Activated naive CD4-positive, alpha-beta T cell treated with anti-CD3 and anti-CD28 coated beads, Interleukin-2, amount 50 U/mL, for 24 hours (primary cell): ENCODE measurements around the gene PCDH15.
"Not testable (repeated sequence)": the region's sequence is repeated elsewhere in the genome, so short reads cannot be mapped to it uniquely, and the experiment has no call there.

Source experiments
- H3K27ac Mint-ChIP-seq: one replicate; pipeline ENCODE4 v1.8.0; 2021; ENCODE audit warnings: mild to moderate bottlenecking, mixed read lengths
- H3K27me3 Mint-ChIP-seq: one replicate; pipeline ENCODE4 v1.8.0; 2021; ENCODE audit warnings: mixed read lengths
- H3K36me3 Mint-ChIP-seq: one replicate; pipeline ENCODE4 v1.8.0; 2021; ENCODE audit warnings: mixed read lengths
- H3K4me1 Mint-ChIP-seq: one replicate; pipeline ENCODE4 v1.8.0; 2021; ENCODE audit warnings: mixed read lengths
- H3K4me3 Mint-ChIP-seq: one replicate; pipeline ENCODE4 v1.8.0; 2021; ENCODE audit warnings: mild to moderate bottlenecking, mixed read lengths
- H3K9me3 Mint-ChIP-seq: one replicate; pipeline ENCODE4 v1.8.0; 2021; ENCODE audit warnings: mixed read lengths

Gene PCDH15

DNA sequence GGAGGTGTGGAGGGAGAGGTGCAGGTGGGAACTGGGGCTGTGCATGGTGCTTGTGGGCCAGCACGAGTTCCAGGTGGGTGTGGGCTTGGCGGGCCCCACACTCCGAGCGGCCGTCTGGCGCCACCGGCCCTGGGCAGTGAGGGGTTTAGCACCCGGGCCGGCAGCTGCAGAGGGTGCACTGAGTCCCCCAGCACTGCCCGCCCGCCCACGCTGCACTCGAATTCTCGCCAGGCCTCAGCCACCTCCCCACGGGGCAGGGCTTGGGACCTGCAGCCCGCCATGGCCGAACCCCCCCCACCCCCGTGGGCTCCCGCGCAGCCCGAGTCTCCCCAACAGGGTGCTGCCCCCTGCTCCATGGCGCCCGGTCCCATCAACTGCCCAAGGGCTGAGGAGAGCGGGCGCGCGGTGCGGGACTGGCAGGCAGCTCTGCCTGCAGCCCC is 810.2 kb downstream of the PCDH15 start:
- no peaks in the 10 kb centered on the region for H3K4me1 Mint-ChIP-seq
- no peak overlapping the region for H3K27ac Mint-ChIP-seq
- no peak overlapping the region for H3K4me3 Mint-ChIP-seq
- no peaks in the 10 kb centered on the region for H3K36me3 Mint-ChIP-seq
- H3K27me3 Mint-ChIP-seq = no peaks in the 10 kb centered on the region
- peaks cover 4% of the 10 kb centered on the region for H3K9me3 Mint-ChIP-seq

DNA sequence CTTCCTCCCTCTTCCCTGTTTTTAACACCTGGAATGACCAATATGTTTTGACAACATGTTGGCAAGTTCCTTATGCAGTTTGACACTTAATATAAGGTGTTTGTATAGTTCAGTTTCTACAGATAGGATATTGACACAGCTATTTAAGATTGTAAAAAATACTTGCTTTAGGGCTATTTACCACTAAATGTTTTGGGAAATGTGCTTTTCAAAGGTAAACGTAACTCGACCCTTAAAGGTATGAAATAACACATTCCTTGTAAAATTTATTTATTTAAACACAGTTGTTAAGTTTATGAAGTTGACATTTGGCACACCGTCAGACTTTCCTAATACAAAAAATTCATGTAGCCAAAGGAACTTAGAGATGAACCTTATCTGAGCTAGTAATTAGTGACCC is 817.6 kb downstream of the PCDH15 start:
- H3K4me3 Mint-ChIP-seq = no peak overlapping the region
- H3K9me3 Mint-ChIP-seq = peaks cover 4% of the 10 kb centered on the region
- no peaks in the 10 kb centered on the region for H3K27me3 Mint-ChIP-seq
- H3K4me1 Mint-ChIP-seq = no peaks in the 10 kb centered on the region
- no peaks in the 10 kb centered on the region for H3K36me3 Mint-ChIP-seq
- no peak overlapping the region for H3K27ac Mint-ChIP-seq

DNA sequence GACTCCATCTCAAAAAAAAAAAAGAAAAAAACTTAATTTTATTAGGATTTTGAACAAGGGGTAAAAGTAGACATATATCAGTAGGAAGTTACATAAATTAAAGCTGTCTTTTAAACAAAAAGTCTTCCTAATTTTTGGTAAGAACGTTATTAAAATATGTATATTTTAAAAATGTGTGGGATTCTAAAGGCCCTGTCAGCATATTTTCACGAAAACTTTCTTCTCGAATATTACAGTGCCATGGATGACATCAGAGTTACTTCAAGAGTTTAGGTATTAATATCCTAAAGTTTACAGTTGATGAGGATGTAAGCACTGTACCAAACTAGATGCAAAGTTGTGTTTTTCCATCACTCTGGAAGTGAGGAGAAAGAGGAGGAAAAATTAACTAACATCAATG is 820.8 kb downstream of the PCDH15 start:
- no peak overlapping the region for H3K27ac Mint-ChIP-seq
- peaks cover 4% of the 10 kb centered on the region for H3K9me3 Mint-ChIP-seq
- H3K36me3 Mint-ChIP-seq = no peaks in the 10 kb centered on the region
- H3K4me1 Mint-ChIP-seq = no peaks in the 10 kb centered on the region
- no peak overlapping the region for H3K4me3 Mint-ChIP-seq
- no peaks in the 10 kb centered on the region for H3K27me3 Mint-ChIP-seq

DNA sequence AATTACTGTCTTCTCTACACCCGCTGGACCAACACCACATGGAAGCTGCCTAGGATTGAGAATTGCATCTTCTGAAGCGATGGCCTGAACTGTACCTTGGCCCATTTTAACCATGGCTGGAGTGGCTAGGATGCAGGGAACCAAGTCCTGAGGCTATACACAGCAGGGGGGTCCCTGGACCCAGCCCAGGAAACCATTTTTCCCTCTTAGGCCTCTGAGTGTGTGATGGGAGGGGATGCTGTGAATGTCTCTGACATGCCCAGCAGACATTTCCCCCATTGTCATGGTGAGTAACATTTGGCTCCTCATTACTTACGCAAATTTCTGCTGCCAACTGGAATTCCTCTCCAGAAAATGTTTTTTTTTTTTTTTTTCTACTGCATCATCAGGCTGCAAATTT is 822.7 kb downstream of the PCDH15 start:
- Mint-ChIP-seq H3K36me3 (no peaks in the 10 kb centered on the region), H3K27me3 (no peaks in the 10 kb centered on the region), H3K9me3 (peaks cover 5% of the 10 kb centered on the region), H3K27ac (no peak overlapping the region), H3K4me3 (no peak overlapping the region), H3K4me1 (no peaks in the 10 kb centered on the region)

DNA sequence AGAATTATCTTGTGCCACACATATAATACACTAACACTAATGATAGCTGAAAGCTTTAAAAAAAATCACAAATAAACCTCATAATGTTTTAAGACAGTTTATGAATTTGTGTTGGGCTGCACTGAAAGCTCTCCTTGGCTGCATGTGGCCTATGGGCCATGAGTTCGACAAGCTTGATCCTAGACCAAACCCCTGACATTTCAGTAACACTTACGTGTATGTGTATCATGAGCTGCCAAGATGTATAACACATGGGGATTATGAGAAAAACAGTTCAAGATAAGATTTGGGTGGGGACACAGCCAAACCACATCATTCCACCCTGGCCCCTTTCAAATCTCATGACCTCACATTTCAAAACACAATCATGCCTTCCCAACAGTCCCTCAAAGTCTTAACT is 823.8 kb downstream of the PCDH15 start:
- Mint-ChIP-seq H3K36me3 (no peaks in the 10 kb centered on the region), H3K4me1 (no peaks in the 10 kb centered on the region), H3K4me3 (no peak overlapping the region), H3K9me3 (peaks cover 5% of the 10 kb centered on the region), H3K27ac (no peak overlapping the region), H3K27me3 (no peaks in the 10 kb centered on the region)

DNA sequence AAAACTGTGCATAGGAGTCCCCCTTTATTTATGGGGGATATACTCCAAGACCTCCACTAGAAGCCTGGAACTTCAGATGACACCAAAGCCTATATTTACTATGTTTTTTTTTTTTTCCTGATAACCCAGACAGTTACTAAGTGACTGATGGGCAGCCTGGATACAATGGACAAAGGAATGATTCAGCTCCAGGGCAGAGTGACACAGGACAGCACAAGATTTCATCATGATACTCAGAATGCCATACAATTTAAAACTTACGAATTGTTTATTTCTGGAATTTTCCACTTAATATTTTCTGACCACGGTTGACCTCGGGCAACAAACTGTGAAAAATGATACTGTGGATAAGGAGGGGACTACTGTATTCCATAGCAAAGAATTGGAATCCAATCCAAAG is 843.6 kb downstream of the PCDH15 start:
- Mint-ChIP-seq H3K36me3 (no peaks in the 10 kb centered on the region), H3K4me3 (no peak overlapping the region), H3K27me3 (no peaks in the 10 kb centered on the region), H3K4me1 (no peaks in the 10 kb centered on the region), H3K27ac (no peak overlapping the region), H3K9me3 (no peaks in the 10 kb centered on the region)

DNA sequence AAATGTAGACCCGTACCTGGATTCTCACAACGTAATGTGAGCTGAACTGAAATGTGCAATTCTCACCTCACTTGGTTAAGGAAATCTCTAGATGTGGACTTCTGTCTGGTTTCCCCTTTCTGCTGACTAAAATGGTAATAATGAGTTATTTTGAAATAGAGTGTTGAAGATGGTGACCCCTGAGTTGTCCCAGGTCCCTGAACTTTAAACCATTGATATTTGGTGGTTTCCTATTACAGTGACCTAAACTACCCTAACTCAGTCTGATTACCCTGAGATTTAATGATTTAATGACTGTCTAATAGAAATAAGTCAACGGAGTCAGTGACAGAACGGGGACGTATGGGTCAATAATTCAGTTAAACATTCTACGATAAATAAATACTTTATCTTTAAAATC is 845.9 kb downstream of the PCDH15 start:
- Mint-ChIP-seq H3K4me3 (no peak overlapping the region), H3K27me3 (no peaks in the 10 kb centered on the region), H3K36me3 (no peaks in the 10 kb centered on the region), H3K4me1 (no peaks in the 10 kb centered on the region), H3K9me3 (no peaks in the 10 kb centered on the region), H3K27ac (no peak overlapping the region)

DNA sequence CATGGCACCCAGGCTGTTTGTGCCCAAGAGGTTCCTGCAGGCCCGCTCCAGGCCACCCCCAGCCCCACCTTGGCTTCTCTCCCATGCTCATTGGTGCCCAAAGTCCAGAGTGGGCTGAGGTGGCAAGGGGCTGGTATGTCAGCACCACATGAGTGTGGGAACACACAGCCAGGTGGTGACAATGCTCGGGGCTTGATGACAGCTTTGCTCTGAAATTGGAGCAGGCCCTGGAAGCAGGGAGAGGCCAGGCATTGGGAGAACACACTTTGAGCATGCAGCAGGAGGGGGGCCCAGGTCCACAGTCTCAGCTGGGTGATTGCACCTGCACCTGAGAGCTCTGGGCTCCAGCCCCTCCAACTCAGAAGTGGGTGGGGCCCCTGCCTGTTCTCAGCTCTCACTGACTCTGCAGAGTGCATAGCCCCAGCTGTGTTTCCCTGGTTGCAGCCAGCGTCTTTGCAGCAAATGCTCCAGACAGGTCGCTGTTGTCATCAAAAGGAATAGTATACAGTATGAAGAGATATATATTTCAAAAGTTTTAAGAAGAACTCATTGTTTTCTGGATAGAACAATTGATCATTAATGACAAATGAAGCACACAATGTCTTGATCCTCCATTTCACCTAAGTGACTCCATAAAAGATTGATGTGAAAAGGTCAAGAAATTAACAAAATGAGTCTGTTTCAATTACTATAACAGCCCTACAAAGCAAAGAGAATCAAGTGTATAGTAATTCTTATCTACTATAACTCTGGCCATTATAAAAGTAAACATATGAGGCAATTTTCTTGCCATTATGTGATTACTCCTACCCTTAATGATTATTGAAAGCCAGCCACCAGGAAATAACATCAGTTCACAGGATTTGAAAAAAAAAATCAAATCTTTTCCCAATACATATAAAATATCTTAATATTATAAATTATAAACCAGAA is 848.1 kb downstream of the PCDH15 start:
- Mint-ChIP-seq H3K27ac (no peak overlapping the region), H3K4me1 (no peaks in the 10 kb centered on the region), H3K27me3 (no peaks in the 10 kb centered on the region), H3K9me3 (no peaks in the 10 kb centered on the region), H3K36me3 (no peaks in the 10 kb centered on the region), H3K4me3 (no peak overlapping the region)

DNA sequence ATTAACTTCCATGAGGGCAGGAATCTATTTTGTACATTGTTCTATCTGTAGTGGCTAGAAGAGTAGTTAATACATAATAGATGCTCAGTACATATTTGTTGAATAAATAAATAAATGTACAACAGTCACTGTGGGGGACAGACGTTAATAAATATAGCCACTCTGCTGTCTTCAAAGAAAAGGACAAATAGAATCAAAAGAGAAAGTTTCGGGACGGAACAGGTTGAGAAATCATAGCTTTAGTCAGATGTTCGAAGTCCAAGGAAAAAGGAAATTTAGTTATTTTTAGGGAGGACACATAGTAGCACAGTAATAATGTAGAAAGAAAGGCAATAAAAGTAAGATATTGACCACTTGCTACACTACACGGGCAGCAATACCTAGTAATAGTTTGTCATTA is 861.4 kb downstream of the PCDH15 start:
- Mint-ChIP-seq H3K4me3 (no peak overlapping the region), H3K27me3 (no peaks in the 10 kb centered on the region), H3K4me1 (no peaks in the 10 kb centered on the region), H3K36me3 (no peaks in the 10 kb centered on the region), H3K9me3 (peaks cover 8% of the 10 kb centered on the region), H3K27ac (no peak overlapping the region)

DNA sequence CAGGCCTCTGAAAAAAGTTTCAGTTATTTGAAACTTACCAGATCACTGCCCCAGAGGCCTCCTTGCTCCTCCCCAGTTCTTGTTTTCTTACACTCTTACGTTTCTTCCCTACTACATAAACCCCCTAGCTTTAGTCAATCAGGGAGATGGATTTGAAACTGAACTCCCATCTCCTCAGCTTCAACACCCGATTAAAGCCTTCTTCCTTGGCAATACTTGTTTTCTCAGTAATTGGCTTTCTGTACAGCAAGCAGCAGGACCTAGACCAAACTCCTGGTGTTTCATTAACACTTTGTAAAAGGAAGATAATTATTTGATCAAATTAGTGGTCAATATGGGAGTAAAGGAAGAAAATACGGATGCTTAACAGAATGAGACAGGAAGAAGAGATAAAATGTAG is 870.4 kb downstream of the PCDH15 start:
- Mint-ChIP-seq H3K27me3 (no peaks in the 10 kb centered on the region), H3K36me3 (no peaks in the 10 kb centered on the region), H3K4me3 (no peak overlapping the region), H3K27ac (no peak overlapping the region), H3K9me3 (peaks cover 10% of the 10 kb centered on the region), H3K4me1 (no peaks in the 10 kb centered on the region)

DNA sequence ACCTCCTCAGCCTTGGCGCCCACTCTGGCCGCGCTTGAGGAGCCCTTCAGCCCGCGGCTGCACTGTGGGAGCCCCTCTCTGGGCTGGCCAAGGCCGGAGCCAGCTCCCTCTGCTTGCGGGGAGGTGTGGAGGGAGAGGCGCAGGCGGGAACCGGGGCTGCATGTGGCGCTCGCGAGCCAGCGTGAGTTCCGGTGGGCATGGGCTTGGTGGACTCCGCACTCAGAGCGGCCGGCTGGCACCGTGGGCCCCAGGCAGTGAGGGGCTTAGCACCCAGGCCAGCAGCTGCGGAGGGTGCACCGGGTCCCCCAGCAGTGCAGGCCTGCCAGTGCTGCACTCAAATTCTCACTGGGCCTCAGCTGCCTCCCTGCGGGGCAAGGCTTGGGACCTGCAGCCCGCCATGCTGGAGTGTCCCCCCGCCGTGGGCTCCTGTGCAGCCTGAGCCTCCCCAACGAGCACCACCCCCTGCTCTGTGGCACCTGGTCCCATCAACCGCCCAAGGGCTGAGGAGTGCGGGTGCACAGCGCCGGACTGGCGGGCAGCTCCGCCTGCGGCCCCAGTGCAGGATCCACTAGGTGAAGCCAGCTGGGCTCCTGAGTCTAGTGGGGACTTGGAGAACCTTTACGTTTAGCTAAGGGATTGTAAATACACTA is 876.9 kb downstream of the PCDH15 start:
- H3K36me3 Mint-ChIP-seq, H3K4me3 Mint-ChIP-seq: not testable (repeated sequence)
- H3K9me3 Mint-ChIP-seq = peaks cover 16% of the 10 kb centered on the region

DNA sequence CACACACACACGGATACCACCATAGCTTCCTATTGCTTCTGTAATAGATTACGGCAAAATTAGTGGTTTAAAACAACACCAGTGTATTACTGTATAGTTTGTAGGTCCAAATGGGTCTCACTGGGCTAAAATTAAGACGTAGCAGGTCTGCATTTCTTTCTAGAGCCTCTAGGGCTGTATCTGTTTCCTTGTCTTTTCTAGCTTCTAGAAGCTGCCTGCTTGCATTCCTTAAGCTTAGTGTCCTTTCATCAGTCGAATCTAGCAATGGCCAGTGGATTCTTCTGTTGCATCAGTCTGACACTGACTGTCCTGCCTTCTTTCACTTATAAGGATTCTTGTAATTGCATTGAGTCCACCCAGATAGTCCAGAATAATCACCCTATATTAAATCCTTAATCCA is 882.3 kb downstream of the PCDH15 start:
- no peaks in the 10 kb centered on the region for H3K4me1 Mint-ChIP-seq
- H3K27me3 Mint-ChIP-seq = no peaks in the 10 kb centered on the region
- no peak overlapping the region for H3K4me3 Mint-ChIP-seq
- no peak overlapping the region for H3K27ac Mint-ChIP-seq
- H3K9me3 Mint-ChIP-seq = peaks cover 5% of the 10 kb centered on the region
- no peaks in the 10 kb centered on the region for H3K36me3 Mint-ChIP-seq

More for the DNA sequence above, 876.9 kb downstream of the PCDH15 start:
- H3K27me3 Mint-ChIP-seq, H3K4me1 Mint-ChIP-seq, H3K27ac Mint-ChIP-seq: not testable (repeated sequence)

DNA sequence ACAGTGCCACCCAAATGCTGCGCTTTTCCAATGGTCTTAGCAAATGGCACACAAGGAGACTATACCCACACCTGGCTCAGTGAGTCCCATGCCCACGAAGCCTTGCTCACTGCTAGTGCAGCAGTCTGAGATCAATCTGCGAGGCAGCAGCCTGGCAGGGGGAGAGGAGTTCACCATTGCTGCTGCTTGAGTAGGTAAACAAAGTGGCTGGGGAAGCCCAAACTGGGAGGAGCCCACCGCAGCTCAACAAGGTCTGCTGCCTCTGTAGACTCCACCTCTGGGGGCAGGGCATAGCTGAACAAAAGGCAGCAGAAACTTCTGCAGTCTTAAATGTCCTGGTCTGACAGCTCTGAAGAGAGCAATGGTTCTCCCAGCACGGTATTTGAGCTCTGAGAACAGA is 891.2 kb downstream of the PCDH15 start:
- H3K27ac Mint-ChIP-seq = no peak overlapping the region
- peaks cover 5% of the 10 kb centered on the region for H3K9me3 Mint-ChIP-seq
- no peaks in the 10 kb centered on the region for H3K27me3 Mint-ChIP-seq
- no peak overlapping the region for H3K4me3 Mint-ChIP-seq
- H3K36me3 Mint-ChIP-seq = no peaks in the 10 kb centered on the region
- no peaks in the 10 kb centered on the region for H3K4me1 Mint-ChIP-seq

DNA sequence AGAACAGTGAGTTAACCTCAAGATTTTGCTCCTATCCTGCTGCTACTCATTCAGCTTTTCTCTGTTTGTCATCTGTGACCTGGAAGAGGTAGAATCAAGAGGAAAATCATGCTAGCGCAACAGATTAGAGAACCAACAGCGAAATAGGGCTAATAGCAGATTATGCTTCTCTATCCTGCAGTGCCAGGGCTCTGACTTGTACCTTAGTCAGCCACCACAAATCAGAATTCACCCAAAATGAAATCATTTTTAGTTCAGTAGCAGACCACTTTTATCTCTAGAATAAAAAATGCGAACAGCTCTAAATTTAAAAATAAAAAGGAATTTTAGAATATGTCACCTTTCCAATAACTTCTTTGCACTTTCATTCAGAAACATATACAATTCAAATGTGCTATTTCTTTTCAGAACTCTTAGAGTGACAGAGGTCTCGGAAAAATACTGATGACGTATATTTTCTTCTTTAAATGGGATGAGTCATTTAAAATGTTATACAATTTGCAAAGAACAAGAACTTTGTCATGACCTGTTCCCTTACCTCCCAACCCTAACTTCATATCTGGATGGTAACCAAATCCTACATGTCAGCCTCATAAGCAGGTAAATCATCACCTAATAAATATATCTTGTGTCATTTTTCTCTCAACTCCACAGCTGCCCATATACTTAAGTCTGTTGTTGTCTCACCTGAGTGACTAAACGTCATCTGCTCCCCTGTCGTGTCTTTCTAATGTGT is 896.4 kb downstream of the PCDH15 start:
- no peaks in the 10 kb centered on the region for H3K9me3 Mint-ChIP-seq
- no peak overlapping the region for H3K4me3 Mint-ChIP-seq
- H3K4me1 Mint-ChIP-seq = no peaks in the 10 kb centered on the region
- no peaks in the 10 kb centered on the region for H3K36me3 Mint-ChIP-seq
- H3K27me3 Mint-ChIP-seq = no peaks in the 10 kb centered on the region
- H3K27ac Mint-ChIP-seq = no peak overlapping the region

DNA sequence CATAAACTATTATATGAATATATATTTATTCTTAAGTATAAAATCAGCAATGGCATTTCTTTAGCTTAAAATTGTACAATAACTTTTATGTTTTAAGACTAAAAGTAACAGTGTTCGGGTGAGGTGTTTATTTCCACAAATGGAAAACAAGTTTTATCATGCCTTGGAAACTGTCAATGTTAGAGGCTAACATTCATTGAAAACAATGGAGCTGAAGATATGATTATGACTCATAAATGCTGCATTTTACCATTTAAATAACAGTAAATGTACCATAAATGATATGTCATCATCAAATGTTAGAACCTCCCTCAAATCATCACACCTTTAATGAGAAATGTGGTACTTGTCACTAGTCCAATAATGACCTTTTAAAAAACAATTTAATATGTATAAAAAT is 897.3 kb downstream of the PCDH15 start:
- Mint-ChIP-seq H3K4me3 (no peak overlapping the region), H3K9me3 (no peaks in the 10 kb centered on the region), H3K36me3 (no peaks in the 10 kb centered on the region), H3K27me3 (no peaks in the 10 kb centered on the region), H3K4me1 (no peaks in the 10 kb centered on the region), H3K27ac (no peak overlapping the region)
